SU-DHL-6 (cell line): ENCODE measurements around the gene HINT1.

Source experiments
- CTCF ChIP-seq: fragments of 200-600 bp; sonication (generic); IDR thresholded peaks from one replicate; pipeline ENCODE4 v1.5.1; 2017; ENCODE audit warnings: antibody characterized with exemption, mild to moderate bottlenecking, low read length, moderate library complexity; ENCODE audit not compliant: insufficient read depth, poor library complexity, severe bottlenecking
- EZH2phosphoT487 ChIP-seq: fragments of 200-600 bp; sonication (generic), shearing (Covaris generic); conservative IDR thresholded peaks from 2 replicates; pipeline ENCODE4 v1.6.1; 2018; ENCODE audit warnings: mild to moderate bottlenecking, antibody characterized with exemption, low read length, moderate library complexity, mixed read lengths

- TF ChIP-seq CTCF (no peak), EZH2phosphoT487 (no peak)
Observed at GRCh38 chr5:131129306-131129705, 35.8 kb downstream of the HINT1 start.
